Neutrophil (primary cell): ENCODE measurements around the gene ATP6V1G1.

Experiments
- H3K27ac ChIP-seq: fragments of 200-600 bp; sonication (generic); 2 replicates; pipeline ENCODE4 v1.5.1; 2016; ENCODE audit warnings: mild to moderate bottlenecking, moderate library complexity
- H3K27me3 ChIP-seq: fragments of 200-600 bp; sonication (generic); 2 replicates; pipeline ENCODE4 v1.6.0; 2016; ENCODE audit warnings: mild to moderate bottlenecking
- H3K36me3 ChIP-seq: fragments of 200-600 bp; sonication (generic); 2 replicates; pipeline ENCODE4 v1.5.1; 2017
- H3K4me1 ChIP-seq, 2 experiments: fragments of 200-600 bp in 1 of 2; sonication (generic) in 1 of 2; 1 replicate in 1 of 2; 2 replicates in 1 of 2; pipeline versions ENCODE4 v1.5.1 to v1.6.1; 2013 to 2016; ENCODE audit warnings: low read depth in 1 of 2, low read length in 1 of 2, mild to moderate bottlenecking in 1 of 2, moderate library complexity in 1 of 2; ENCODE audit not compliant: control insufficient read depth in 1 of 2, insufficient read depth in 1 of 2
- H3K4me3 ChIP-seq, 2 experiments: fragments of 200-600 bp in 1 of 2; sonication (generic) in 1 of 2; 1 replicate in 1 of 2; 2 replicates in 1 of 2; pipeline ENCODE4 v1.5.1; 2013 to 2016; ENCODE audit warnings: low read depth in 1 of 2, low read length in 1 of 2, mild to moderate bottlenecking in 1 of 2, moderate library complexity in 1 of 2
- H3K9me3 ChIP-seq: fragments of 200-600 bp; sonication (generic); 2 replicates; pipeline ENCODE4 v1.5.1; 2016
- CTCF ChIP-seq: fragments of 200-600 bp; sonication (generic); IDR thresholded peaks from 2 replicates; pipeline ENCODE4 v1.5.1; 2016; ENCODE audit warnings: antibody characterized with exemption

Gene ATP6V1G1

GRCh38 chr9:114621975-114622609 lies 34.5 kb downstream of the ATP6V1G1 start:
- Histone ChIP-seq H3K27me3 (no peaks in the 10 kb centered on the region), H3K4me3 (no peak overlapping the region), H3K36me3 (no peaks in the 10 kb centered on the region), H3K4me1 (peaks cover 28 to 31% of the 10 kb centered on the region in 2 experiments), H3K9me3 (no peaks in the 10 kb centered on the region), H3K27ac (no peak overlapping the region)
- no peak for TF ChIP-seq CTCF

GRCh38 chr9:114624677-114625076 lies 37.1 kb downstream of the ATP6V1G1 start:
- TF ChIP-seq CTCF: no peak
- Histone ChIP-seq H3K4me3 (no peak overlapping the region), H3K36me3 (no peaks in the 10 kb centered on the region), H3K4me1 (peaks cover 5 to 8% of the 10 kb centered on the region in 2 experiments), H3K27ac (no peak overlapping the region), H3K9me3 (no peaks in the 10 kb centered on the region), H3K27me3 (no peaks in the 10 kb centered on the region)

GRCh38 chr9:114626415-114627020 lies 38.9 kb downstream of the ATP6V1G1 start:
- no peaks in the 10 kb centered on the region for H3K36me3 ChIP-seq
- H3K27ac ChIP-seq: no peak overlapping the region
- H3K27me3 ChIP-seq: no peaks in the 10 kb centered on the region
- TF ChIP-seq CTCF: no peak
- no peak overlapping the region for H3K4me3 ChIP-seq
- H3K9me3 ChIP-seq: no peaks in the 10 kb centered on the region
- H3K4me1 ChIP-seq: peaks cover 4 to 6% of the 10 kb centered on the region in 2 experiments

DNA sequence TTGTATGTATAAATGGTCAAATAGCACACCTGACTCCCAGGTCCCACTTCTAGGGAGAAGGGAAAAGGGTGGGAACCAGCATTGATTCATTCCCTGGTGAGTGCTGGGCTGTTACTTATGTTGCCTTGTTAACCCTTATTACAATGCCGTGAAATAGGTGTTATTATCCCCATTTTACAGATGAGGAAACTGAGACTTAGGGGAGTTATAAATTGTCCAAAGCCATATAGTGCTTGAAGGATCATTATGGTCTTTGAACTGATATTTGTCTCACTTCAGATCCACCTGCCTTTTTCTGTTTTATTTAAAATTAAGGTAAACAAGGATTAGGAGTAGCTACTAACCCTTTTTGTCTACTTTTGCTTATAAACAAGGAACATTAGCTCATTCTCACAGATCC lies 40.0 kb downstream of the ATP6V1G1 start:
- H3K36me3 ChIP-seq: no peaks in the 10 kb centered on the region
- no peak for TF ChIP-seq CTCF
- no peaks in the 10 kb centered on the region for H3K9me3 ChIP-seq

DNA sequence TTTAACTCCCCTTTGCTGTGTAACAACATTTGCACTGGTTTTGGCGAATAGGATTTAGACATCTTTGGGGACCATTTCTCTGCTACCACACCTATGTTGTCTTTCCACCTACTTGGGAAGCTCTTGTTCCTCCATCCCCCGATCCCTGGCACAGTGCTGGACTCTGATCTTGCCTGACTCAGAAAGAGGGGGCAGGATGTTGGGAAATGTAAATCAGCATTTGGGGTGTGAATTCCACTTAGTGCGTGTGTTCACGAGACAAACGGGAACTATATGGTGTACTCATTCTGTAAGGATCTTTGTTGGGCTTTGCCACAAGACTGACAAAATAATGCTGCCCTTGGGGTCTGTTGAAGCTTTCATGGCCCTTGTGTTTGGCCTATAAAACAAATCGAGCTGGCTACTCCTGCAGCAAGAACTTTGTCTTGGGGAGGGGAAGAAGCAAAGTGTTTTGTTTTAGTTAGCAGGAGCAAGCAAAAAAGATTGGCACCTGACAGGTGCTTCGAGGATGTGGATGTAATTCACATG lies 42.1 kb downstream of the ATP6V1G1 start:
- Histone ChIP-seq H3K27ac (no peak overlapping the region), H3K9me3 (no peaks in the 10 kb centered on the region), H3K36me3 (no peaks in the 10 kb centered on the region), H3K4me1 (peaks cover 4 to 6% of the 10 kb centered on the region in 2 experiments), H3K4me3 (no peak overlapping the region), H3K27me3 (no peaks in the 10 kb centered on the region)
- TF ChIP-seq CTCF: no peak

More for the DNA sequence above, 40.0 kb downstream of the ATP6V1G1 start:
- H3K4me3 ChIP-seq: no peak overlapping the region
- no peak overlapping the region for H3K27ac ChIP-seq
- peaks cover 4 to 6% of the 10 kb centered on the region in 2 experiments for H3K4me1 ChIP-seq
- no peaks in the 10 kb centered on the region for H3K27me3 ChIP-seq
